Measurements from ENCODE around the gene AIFM1. TPM values are rescaled to one million over a fixed set of nuclear protein-coding genes. Genes with fewer than 3 reads are reported as not detected.

Gene AIFM1
- polyA plus RNA-seq, 1 of the 3 experiments (the other 2 are of a cell fraction): 49.8 TPM

DNA sequence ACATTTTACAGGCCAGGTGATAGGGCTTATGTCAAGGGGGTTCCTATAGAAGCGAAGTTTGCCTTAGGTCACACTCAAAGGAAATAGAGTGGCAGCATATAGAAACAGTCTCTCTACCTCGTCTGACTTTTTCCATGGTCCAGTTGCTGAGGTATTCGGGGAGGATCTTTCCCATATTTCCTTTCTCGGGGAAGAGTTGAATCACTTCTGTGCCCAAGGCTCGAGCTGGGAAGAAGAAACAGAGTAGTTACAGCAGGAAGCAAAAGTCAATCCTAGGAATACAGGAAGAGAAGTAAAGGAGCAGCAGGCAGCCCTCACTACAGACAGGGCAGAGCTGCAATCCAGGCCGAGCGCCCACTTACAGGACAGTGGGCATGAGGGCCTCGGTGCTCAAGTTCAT lies 28.7 kb downstream of the AIFM1 start:
- no peaks in the 10 kb centered on the region for H3K27me3 ChIP-seq (ENCODE audit: insufficient read depth)
- H3K27ac ChIP-seq (ENCODE audit: low read depth in 2 of 2, low read length in 1 of 2): no peak overlapping the region
- H3K36me3 ChIP-seq (replicated peaks in 1 of 2; ENCODE audit: control insufficient read depth in 1 of 2, insufficient read depth in 2 of 2, low read length in 1 of 2): peaks cover 31 to 44% of the 10 kb centered on the region in 2 experiments
- H3F3A ChIP-seq (replicated peaks; ENCODE audit: insufficient read depth): no peaks in the 10 kb centered on the region
- no peak overlapping the region for H2AFZ ChIP-seq (ENCODE audit: low read depth)
- DNase-seq: no peak
- ChIA-PET CTCF (interaction anchor here (1.1 to 1.4 kb wide), 4 partner anchors 15 to 57 kb away, joined by 3 read pairs; no protein-coding TSS in a partner anchor), POLR2A (no interaction called here)
- no peak overlapping the region for H3K4me2 ChIP-seq
- no peaks in the 10 kb centered on the region for H3K4me1 ChIP-seq (ENCODE audit: control insufficient read depth in 1 of 2, insufficient read depth in 2 of 2, low read depth in 1 of 2, low read length in 1 of 2)
- no peaks in the 10 kb centered on the region for H4K20me1 ChIP-seq (ENCODE audit: insufficient read depth)
- H3K79me2 ChIP-seq (ENCODE audit: insufficient read depth): no peaks in the 10 kb centered on the region
- H3K4me3 ChIP-seq (ENCODE audit: low read depth in 2 of 2, low read length in 1 of 2): no peak overlapping the region
- 97% methylated on average over 8 of the region's 8 CpGs for WGBS (ENCODE audit: low lambda C conversion rate)
- no peaks in the 10 kb centered on the region for H3K9me3 ChIP-seq
- no peaks in the 10 kb centered on the region for H3K9me2 ChIP-seq
- no peak overlapping the region for H3K9ac ChIP-seq
- TF ChIP-seq RXRA (IDR thresholded peaks at IDR 0.05; ENCODE audit: borderline replicate concordance, low read depth): no peak
- TF ChIP-seq POLR2AphosphoS5 (IDR thresholded peaks at IDR 0.05; ENCODE audit: low read depth, low read length): no peak
- TF ChIP-seq NFIC (IDR thresholded peaks at IDR 0.05; ENCODE audit: borderline replicate concordance): no peak
- TF ChIP-seq FOSL2 (IDR thresholded peaks at IDR 0.05; ENCODE audit: borderline replicate concordance, low read depth): no peak
- TF ChIP-seq FOXJ3 (CRISPR knock-in tag; IDR thresholded peaks at IDR 0.05): no peak

GRCh38 chrX:130136496-130136895 lies 29.1 kb downstream of the AIFM1 start:
- Histone ChIP-seq H3K36me3 (replicated peaks in 1 of 2; ENCODE audit: control insufficient read depth in 1 of 2, insufficient read depth in 2 of 2, low read length in 1 of 2) (peaks cover 33 to 43% of the 10 kb centered on the region in 2 experiments), H3K79me2 (ENCODE audit: insufficient read depth) (no peaks in the 10 kb centered on the region), H4K20me1 (ENCODE audit: insufficient read depth) (no peaks in the 10 kb centered on the region), H3K4me2 (no peak overlapping the region), H3K4me3 (ENCODE audit: low read depth in 2 of 2, low read length in 1 of 2) (no peak overlapping the region), H3F3A (replicated peaks; ENCODE audit: insufficient read depth) (no peaks in the 10 kb centered on the region), H3K9me2 (no peaks in the 10 kb centered on the region), H2AFZ (ENCODE audit: low read depth) (no peak overlapping the region), H3K27ac (ENCODE audit: low read depth in 2 of 2, low read length in 1 of 2) (no peak overlapping the region), H3K27me3 (ENCODE audit: insufficient read depth) (no peaks in the 10 kb centered on the region), H3K4me1 (ENCODE audit: control insufficient read depth in 1 of 2, insufficient read depth in 2 of 2, low read depth in 1 of 2, low read length in 1 of 2) (no peaks in the 10 kb centered on the region), H3K9me3 (no peaks in the 10 kb centered on the region), H3K9ac (no peak overlapping the region)
- DNase-seq: no peak
- ChIA-PET POLR2A (no interaction called here), CTCF (interaction anchor here (1.1 to 1.4 kb wide), 3 partner anchors 15 to 57 kb away, joined by 3 to 4 read pairs (median 3); no protein-coding TSS in a partner anchor)
- WGBS (ENCODE audit: low lambda C conversion rate): 91% methylated on average over 4 of the region's 5 CpGs
- TF ChIP-seq TCF12 (IDR thresholded peaks at IDR 0.05) (no peak), CTCF (IDR thresholded peaks at IDR 0.05) (no peak)

GRCh38 chrX:130130990-130131389 lies 34.7 kb downstream of the AIFM1 start:
- no peaks in the 10 kb centered on the region for H3K27me3 ChIP-seq (ENCODE audit: insufficient read depth)
- no peak overlapping the region for H2AFZ ChIP-seq (ENCODE audit: low read depth)
- no peaks in the 10 kb centered on the region for H3K9me2 ChIP-seq
- H3K4me2 ChIP-seq: no peak overlapping the region
- no peaks in the 10 kb centered on the region for H3K79me2 ChIP-seq (ENCODE audit: insufficient read depth)
- H3K4me3 ChIP-seq (ENCODE audit: low read depth in 2 of 2, low read length in 1 of 2): no peak overlapping the region
- no peak for DNase-seq
- H3K4me1 ChIP-seq (ENCODE audit: control insufficient read depth in 1 of 2, insufficient read depth in 2 of 2, low read depth in 1 of 2, low read length in 1 of 2): peaks cover 0 to 1% of the 10 kb centered on the region in 2 experiments; a peak in 1 of 4 replicates
- ChIA-PET POLR2A (no interaction called here), CTCF (interaction anchor here (0.9 kb wide), 1 partner anchor 62 kb away, joined by 5 read pairs; no protein-coding TSS in a partner anchor)
- peaks cover 24 to 42% of the 10 kb centered on the region in 2 experiments for H3K36me3 ChIP-seq (replicated peaks in 1 of 2; ENCODE audit: control insufficient read depth in 1 of 2, insufficient read depth in 2 of 2, low read length in 1 of 2)
- H3K27ac ChIP-seq (ENCODE audit: low read depth in 2 of 2, low read length in 1 of 2): no peak overlapping the region
- no peaks in the 10 kb centered on the region for H4K20me1 ChIP-seq (ENCODE audit: insufficient read depth)
- no peaks in the 10 kb centered on the region for H3F3A ChIP-seq (replicated peaks; ENCODE audit: insufficient read depth)
- 97% methylated on average over 5 of the region's 5 CpGs for WGBS (ENCODE audit: low lambda C conversion rate)
- H3K9me3 ChIP-seq: no peaks in the 10 kb centered on the region
- no peak overlapping the region for H3K9ac ChIP-seq
- TF ChIP-seq, protein P1, sequence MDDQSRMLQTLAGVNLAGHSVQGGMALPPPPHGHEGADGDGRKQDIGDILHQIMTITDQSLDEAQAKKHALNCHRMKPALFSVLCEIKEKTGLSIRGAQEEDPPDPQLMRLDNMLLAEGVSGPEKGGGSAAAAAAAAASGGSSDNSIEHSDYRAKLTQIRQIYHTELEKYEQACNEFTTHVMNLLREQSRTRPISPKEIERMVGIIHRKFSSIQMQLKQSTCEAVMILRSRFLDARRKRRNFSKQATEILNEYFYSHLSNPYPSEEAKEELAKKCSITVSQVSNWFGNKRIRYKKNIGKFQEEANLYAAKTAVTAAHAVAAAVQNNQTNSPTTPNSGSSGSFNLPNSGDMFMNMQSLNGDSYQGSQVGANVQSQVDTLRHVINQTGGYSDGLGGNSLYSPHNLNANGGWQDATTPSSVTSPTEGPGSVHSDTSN (IDR thresholded peaks at IDR 0.05): no peak
- no peak for TF ChIP-seq IRF3 (IDR thresholded peaks at IDR 0.05; ENCODE audit: low read depth, low read length)
- no peak for TF ChIP-seq NFIC (IDR thresholded peaks at IDR 0.05; ENCODE audit: borderline replicate concordance)
- TF ChIP-seq RXRA (IDR thresholded peaks at IDR 0.05; ENCODE audit: borderline replicate concordance, low read depth): no peak
- no peak for TF ChIP-seq EP300 (IDR thresholded peaks at IDR 0.05; ENCODE audit: borderline replicate concordance in 1 of 2, low read depth in 1 of 2, low read length in 1 of 2)
- no peak for TF ChIP-seq FOXM1 (IDR thresholded peaks at IDR 0.05; ENCODE audit: low read depth)
- no peak for TF ChIP-seq YY1 (IDR thresholded peaks at IDR 0.05; ENCODE audit: low read depth)
- TF ChIP-seq NRF1 (IDR thresholded peaks at IDR 0.05; ENCODE audit: low read depth, low read length): no peak
- TF ChIP-seq GABPA (IDR thresholded peaks at IDR 0.05; ENCODE audit: low read depth): no peak
- TF ChIP-seq MXI1 (IDR thresholded peaks at IDR 0.05; ENCODE audit: low read depth, low read length): no peak
- no peak for TF ChIP-seq ZBTB33 (IDR thresholded peaks at IDR 0.05; ENCODE audit: borderline replicate concordance, low read depth)
- TF ChIP-seq TAF1 (IDR thresholded peaks at IDR 0.05; ENCODE audit: borderline replicate concordance, low read depth, low read length): no peak
